ENCODE data around the gene ZNF827.

DNA sequence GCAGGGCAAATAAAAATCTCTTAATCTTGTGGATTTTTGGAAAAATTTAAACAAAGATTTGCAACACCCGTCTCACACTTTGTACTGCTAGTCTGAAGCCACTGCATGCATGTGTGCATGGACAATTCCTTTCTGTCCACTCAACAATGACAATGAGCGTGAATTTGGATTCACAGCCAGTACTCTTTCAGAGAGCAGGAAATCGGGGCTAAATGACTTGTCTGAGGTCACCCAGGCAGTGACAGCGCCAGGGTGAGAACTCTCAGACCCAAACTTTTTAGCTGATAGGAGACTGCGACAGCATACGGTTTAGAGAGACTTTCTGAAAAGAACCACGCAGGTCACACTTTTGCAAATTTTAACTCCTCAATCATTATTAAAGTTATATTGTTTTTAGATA, 90.9 kb downstream of the ZNF827 start:
- TF ChIP-seq, protein P1, sequence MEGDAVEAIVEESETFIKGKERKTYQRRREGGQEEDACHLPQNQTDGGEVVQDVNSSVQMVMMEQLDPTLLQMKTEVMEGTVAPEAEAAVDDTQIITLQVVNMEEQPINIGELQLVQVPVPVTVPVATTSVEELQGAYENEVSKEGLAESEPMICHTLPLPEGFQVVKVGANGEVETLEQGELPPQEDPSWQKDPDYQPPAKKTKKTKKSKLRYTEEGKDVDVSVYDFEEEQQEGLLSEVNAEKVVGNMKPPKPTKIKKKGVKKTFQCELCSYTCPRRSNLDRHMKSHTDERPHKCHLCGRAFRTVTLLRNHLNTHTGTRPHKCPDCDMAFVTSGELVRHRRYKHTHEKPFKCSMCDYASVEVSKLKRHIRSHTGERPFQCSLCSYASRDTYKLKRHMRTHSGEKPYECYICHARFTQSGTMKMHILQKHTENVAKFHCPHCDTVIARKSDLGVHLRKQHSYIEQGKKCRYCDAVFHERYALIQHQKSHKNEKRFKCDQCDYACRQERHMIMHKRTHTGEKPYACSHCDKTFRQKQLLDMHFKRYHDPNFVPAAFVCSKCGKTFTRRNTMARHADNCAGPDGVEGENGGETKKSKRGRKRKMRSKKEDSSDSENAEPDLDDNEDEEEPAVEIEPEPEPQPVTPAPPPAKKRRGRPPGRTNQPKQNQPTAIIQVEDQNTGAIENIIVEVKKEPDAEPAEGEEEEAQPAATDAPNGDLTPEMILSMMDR (IDR thresholded peaks at IDR 0.05), result no peak
- no peak for TF ChIP-seq POLR2A (IDR thresholded peaks at IDR 0.05)
